ENCODE results near the gene MAU2. TPM values are rescaled to one million over a fixed set of nuclear protein-coding genes. Genes with fewer than 3 reads are reported as not detected.
A peak's percentile ranks its signal among the peaks of the same experiment; 100 is the strongest.

Gene MAU2
- total and polyA plus RNA-seq, 10 of the 15 experiments (the other 5 are each of a cell fraction or from before 2014, with no cell fraction given) = 1.8 to 47.2 (median 22.1) TPM

DNA sequence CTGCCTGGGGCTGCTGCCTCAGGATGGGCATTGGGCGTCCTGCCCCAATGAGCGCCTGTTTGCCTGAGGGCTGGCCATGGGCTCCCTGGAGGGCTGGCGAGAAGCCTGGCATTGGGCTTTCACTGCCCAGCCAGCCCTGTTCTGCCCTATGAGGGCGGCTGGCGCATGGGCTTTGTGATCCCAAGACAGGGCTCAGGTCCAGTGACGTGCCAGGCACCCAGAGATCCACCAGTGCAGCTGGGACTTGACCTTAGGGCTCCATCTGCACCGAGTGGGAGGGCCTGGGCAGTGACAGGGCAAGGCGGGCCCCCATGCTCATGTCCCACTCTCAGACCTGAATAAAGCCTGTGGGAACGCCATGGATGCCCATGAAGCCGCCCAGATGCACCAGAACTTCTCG is 34.3 kb downstream of the MAU2 start:
- no peak for TF ChIP-seq EGR1 (IDR thresholded peaks at IDR 0.05; ENCODE audit: borderline replicate concordance in 1 of 2, low read depth in 2 of 2, low read length in 2 of 2)
- TF ChIP-seq CHD4 (IDR thresholded peaks at IDR 0.05) = no peak
- no peak for TF ChIP-seq NFYB (IDR thresholded peaks at IDR 0.05; ENCODE audit: insufficient read depth, low read depth, low read length)
- TF ChIP-seq EP300 (IDR thresholded peaks at IDR 0.05; ENCODE audit: borderline replicate concordance in 1 of 2, control insufficient read depth in 1 of 2, low read depth in 2 of 2, low read length in 2 of 2) = no peak
- no peak for TF ChIP-seq MTA2 (IDR thresholded peaks at IDR 0.05; ENCODE audit: low read depth)
- TF ChIP-seq, protein P1, sequence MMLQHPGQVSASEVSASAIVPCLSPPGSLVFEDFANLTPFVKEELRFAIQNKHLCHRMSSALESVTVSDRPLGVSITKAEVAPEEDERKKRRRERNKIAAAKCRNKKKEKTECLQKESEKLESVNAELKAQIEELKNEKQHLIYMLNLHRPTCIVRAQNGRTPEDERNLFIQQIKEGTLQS (IDR thresholded peaks at IDR 0.05; ENCODE audit: borderline replicate concordance, extremely low read depth, low read depth, low read length) = no peak
- TF ChIP-seq POLR2A (IDR thresholded peaks at IDR 0.05; ENCODE audit: low read depth, low read length) = peak; percentile 40; the same call in 1 of the 2 replicates
- TF ChIP-seq MYC (IDR thresholded peaks at IDR 0.05; ENCODE audit: insufficient read depth, insufficient read length, insufficient replicate concordance, low read length, severe bottlenecking) = no peak
- no peak for TF ChIP-seq NRF1 (conservative IDR thresholded peaks at IDR 0.05; ENCODE audit: low read depth, low read length)
- no peak for ATAC-seq
- no peak overlapping the region for H3K4me2 ChIP-seq (ENCODE audit: control insufficient read depth, insufficient read depth)
- peaks cover 9 to 17% of the 10 kb centered on the region in 2 experiments for H3K36me3 ChIP-seq (ENCODE audit: control insufficient read depth in 2 of 2, insufficient read depth in 2 of 2, low read length in 1 of 2)
- H3K4me3 ChIP-seq = no peak overlapping the region
- in situ Hi-C loops (cut with MboI) (no loop called here), intact Hi-C loops (cut with micrococcal nuclease; ENCODE audit: unreplicated experiment) (no loop called here)
- no peak overlapping the region for H3K9ac ChIP-seq (ENCODE audit: control insufficient read depth, insufficient read depth, low read length)
- ChIA-PET POLR2A (no interaction called here), RAD21 (ENCODE audit: unreplicated experiment) (no interaction called here), SMC1A (ENCODE audit: uncharacterized antibody, unreplicated experiment) (no interaction called here), CTCF (no interaction called here)
- no peaks in the 10 kb centered on the region for H4K20me1 ChIP-seq (ENCODE audit: control insufficient read depth, insufficient read depth)
- 92% methylated on average over 11 of the region's 11 CpGs for WGBS (ENCODE audit: insufficient coverage, insufficient replicate concordance, low lambda C conversion rate, missing lambda C conversion rate)
- no peaks in the 10 kb centered on the region for H3K79me2 ChIP-seq (ENCODE audit: control insufficient read depth, insufficient read depth, low read length)
- no peak overlapping the region for H2AFZ ChIP-seq (ENCODE audit: control insufficient read depth, low read depth, low read length)
- H3K27ac ChIP-seq (ENCODE audit: control insufficient read depth, insufficient read depth) = no peak overlapping the region
- FAIRE-seq = no peak
- H3K9me3 ChIP-seq (replicated peaks; ENCODE audit: control insufficient read depth, insufficient read depth, low read length) = no peaks in the 10 kb centered on the region
- H3K27me3 ChIP-seq (replicated peaks in 1 of 2; ENCODE audit: control insufficient read depth in 2 of 2, insufficient read depth in 2 of 2, low read length in 1 of 2) = no peaks in the 10 kb centered on the region
- DNase-seq (ENCODE audit: low read depth, low spot score) = no peak
- H3K4me1 ChIP-seq (ENCODE audit: control insufficient read depth, insufficient read depth, low read length) = no peaks in the 10 kb centered on the region
- no TSS peak for BruUV-seq (replicated peaks)
